SIG-M5 (cell line): ENCODE measurements around the gene CYB5D1.
A peak's percentile ranks its signal among the peaks of the same experiment; 100 is the strongest.
"Not testable (repeated sequence)": the region's sequence is repeated elsewhere in the genome, so short reads cannot be mapped to it uniquely, and the experiment has no call there.

Source experiments
- DNase-seq: peaks from one replicate; lab custom pipeline; 2025; lab: John Stamatoyannopoulos, UW

Gene CYB5D1

GRCh38 chr17:7857713-7858521 is at the start of gene CYB5D1:
CYB5D1 (plus strand) TSS chr17:7858003; CDS start chr17:7858135, 132 bp downstream.
- DNase-seq, result peak; percentile 65

- no peak for DNase-seq
Measured at GRCh38 chr17:7809086-7809790, 48.6 kb upstream of the CYB5D1 start.

GRCh38 chr17:7809791-7810343 is 47.9 kb upstream of the CYB5D1 start:
- not testable (repeated sequence) for DNase-seq

GRCh38 chr17:7811251-7811650 is 46.6 kb upstream of the CYB5D1 start:
- no peak for DNase-seq

GRCh38 chr17:7814969-7815368 is 42.8 kb upstream of the CYB5D1 start:
- no peak for DNase-seq

- DNase-seq, result no peak
Measured at GRCh38 chr17:7816926-7817642, 40.7 kb upstream of the CYB5D1 start.

GRCh38 chr17:7817643-7817964 is 40.2 kb upstream of the CYB5D1 start:
- no peak for DNase-seq

- no peak for DNase-seq
Measured at GRCh38 chr17:7818026-7818425, 39.8 kb upstream of the CYB5D1 start.

- DNase-seq, result no peak
Measured at GRCh38 chr17:7818746-7819645, 38.8 kb upstream of the CYB5D1 start.

GRCh38 chr17:7820231-7820630 is 37.6 kb upstream of the CYB5D1 start:
- DNase-seq, result no peak

- no peak for DNase-seq
Measured at GRCh38 chr17:7822126-7822525, 35.7 kb upstream of the CYB5D1 start.

GRCh38 chr17:7823581-7824001 is 34.2 kb upstream of the CYB5D1 start:
- no peak for DNase-seq

- no peak for DNase-seq
Measured at GRCh38 chr17:7824021-7824924, 33.5 kb upstream of the CYB5D1 start.

- no peak for DNase-seq
Measured at GRCh38 chr17:7825206-7825990, 32.4 kb upstream of the CYB5D1 start.

GRCh38 chr17:7830616-7831015 is 27.2 kb upstream of the CYB5D1 start:
- DNase-seq, result no peak

GRCh38 chr17:7831233-7831632 is 26.6 kb upstream of the CYB5D1 start:
- no peak for DNase-seq

- no peak for DNase-seq
Measured at GRCh38 chr17:7832431-7832830, 25.4 kb upstream of the CYB5D1 start.

GRCh38 chr17:7833011-7833794 is 24.6 kb upstream of the CYB5D1 start:
- DNase-seq, result no peak
